ENCODE measurements around the gene RBMS3. TPM values are rescaled to one million over a fixed set of nuclear protein-coding genes. Genes with fewer than 3 reads are reported as not detected.

RBMS3 gene
- total and polyA plus RNA-seq, 4 donors: 4.8 to 117 (median 29.4) TPM

- peaks cover 6 to 29% (median 26%) of the 10 kb centered on the region in 5 donors for H3K4me1 ChIP-seq (ENCODE audit: control insufficient read depth in 5 of 5, insufficient read depth in 5 of 5, low read length in 5 of 5)
- H3K27ac ChIP-seq (ENCODE audit: low read depth in 1 of 2, low read length in 1 of 2): no peak overlapping the region
- H3K27me3 ChIP-seq (ENCODE audit: control insufficient read depth in 3 of 3, insufficient read depth in 3 of 3, low read length in 2 of 3): no peaks in the 10 kb centered on the region
- ATAC-seq (ENCODE audit: insufficient read depth, low FRiP score) (no peak), DNase-seq (no peak)
- WGBS, 2 donors: 85 to 94% methylated on average over 1 of the region's 1 CpG
- H3K36me3 ChIP-seq (ENCODE audit: control insufficient read depth in 4 of 4, insufficient read depth in 4 of 4, low read length in 4 of 4): peaks cover 0 to 5% (median 0%) of the 10 kb centered on the region in 4 donors
- no peaks in the 10 kb centered on the region for H3K9me3 ChIP-seq (ENCODE audit: control insufficient read depth in 4 of 4, insufficient read depth in 3 of 4, low read length in 3 of 4)
- no peak overlapping the region for H3K4me3 ChIP-seq
- TF ChIP-seq, protein P1, sequence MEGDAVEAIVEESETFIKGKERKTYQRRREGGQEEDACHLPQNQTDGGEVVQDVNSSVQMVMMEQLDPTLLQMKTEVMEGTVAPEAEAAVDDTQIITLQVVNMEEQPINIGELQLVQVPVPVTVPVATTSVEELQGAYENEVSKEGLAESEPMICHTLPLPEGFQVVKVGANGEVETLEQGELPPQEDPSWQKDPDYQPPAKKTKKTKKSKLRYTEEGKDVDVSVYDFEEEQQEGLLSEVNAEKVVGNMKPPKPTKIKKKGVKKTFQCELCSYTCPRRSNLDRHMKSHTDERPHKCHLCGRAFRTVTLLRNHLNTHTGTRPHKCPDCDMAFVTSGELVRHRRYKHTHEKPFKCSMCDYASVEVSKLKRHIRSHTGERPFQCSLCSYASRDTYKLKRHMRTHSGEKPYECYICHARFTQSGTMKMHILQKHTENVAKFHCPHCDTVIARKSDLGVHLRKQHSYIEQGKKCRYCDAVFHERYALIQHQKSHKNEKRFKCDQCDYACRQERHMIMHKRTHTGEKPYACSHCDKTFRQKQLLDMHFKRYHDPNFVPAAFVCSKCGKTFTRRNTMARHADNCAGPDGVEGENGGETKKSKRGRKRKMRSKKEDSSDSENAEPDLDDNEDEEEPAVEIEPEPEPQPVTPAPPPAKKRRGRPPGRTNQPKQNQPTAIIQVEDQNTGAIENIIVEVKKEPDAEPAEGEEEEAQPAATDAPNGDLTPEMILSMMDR (IDR thresholded peaks at IDR 0.05; ENCODE audit: control extremely low read depth, extremely low read depth): no peak
- H3K9ac ChIP-seq (ENCODE audit: insufficient read depth in 1 of 2, low read length in 2 of 2): no peak overlapping the region
These were observed 482.2 kb downstream of the RBMS3 start for GRCh38 chr3:29763115-29763514.

DNA sequence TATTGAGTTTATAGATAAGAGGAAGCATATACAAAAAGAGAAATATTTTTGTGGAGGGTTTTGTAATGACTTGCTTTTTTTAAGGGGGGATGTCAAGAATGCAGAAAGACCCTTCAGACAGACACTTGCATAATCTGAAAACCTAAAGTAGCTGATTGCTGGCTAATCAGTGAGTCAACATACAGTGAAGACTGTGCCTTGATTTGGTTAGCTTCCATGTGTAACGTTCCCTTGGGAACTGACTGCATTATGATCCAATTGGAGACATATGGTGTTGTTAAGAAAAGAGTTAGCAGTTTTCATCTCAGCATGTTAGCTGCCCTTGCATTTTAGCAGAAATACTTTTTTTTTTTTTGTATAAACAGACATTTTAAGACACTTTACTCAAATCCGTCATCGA is 483.2 kb downstream of the RBMS3 start:
- ATAC-seq (ENCODE audit: insufficient read depth, low FRiP score) (no peak), DNase-seq (peak; percentile 28 to 79 (median 78))
- H3K27ac ChIP-seq (ENCODE audit: low read depth in 1 of 2, low read length in 1 of 2): no peak overlapping the region
- no peak overlapping the region for H3K9ac ChIP-seq (ENCODE audit: insufficient read depth in 1 of 2, low read length in 2 of 2)
- H3K9me3 ChIP-seq (ENCODE audit: control insufficient read depth in 4 of 4, insufficient read depth in 3 of 4, low read length in 3 of 4): no peaks in the 10 kb centered on the region
- 75 to 80% methylated on average over 3 of the region's 3 CpGs for WGBS, 2 donors
- peaks cover 6 to 23% (median 19%) of the 10 kb centered on the region in 5 donors for H3K4me1 ChIP-seq (ENCODE audit: control insufficient read depth in 5 of 5, insufficient read depth in 5 of 5, low read length in 5 of 5)
- H3K36me3 ChIP-seq (ENCODE audit: control insufficient read depth in 4 of 4, insufficient read depth in 4 of 4, low read length in 4 of 4): peaks cover 0 to 5% (median under 1%) of the 10 kb centered on the region in 4 donors
- TF ChIP-seq, protein P1 (IDR thresholded peaks at IDR 0.05; ENCODE audit: control extremely low read depth, extremely low read depth): no peak
- no peaks in the 10 kb centered on the region for H3K27me3 ChIP-seq (ENCODE audit: control insufficient read depth in 3 of 3, insufficient read depth in 3 of 3, low read length in 2 of 3)
- H3K4me3 ChIP-seq: no peak overlapping the region

GRCh38 chr3:29764603-29765254 is 483.9 kb downstream of the RBMS3 start:
- H3K36me3 ChIP-seq (ENCODE audit: control insufficient read depth in 4 of 4, insufficient read depth in 4 of 4, low read length in 4 of 4): peaks cover 0 to 5% (median under 1%) of the 10 kb centered on the region in 4 donors
- WGBS, 2 donors: 37 to 54% methylated on average over 2 of the region's 2 CpGs
- peaks cover 2 to 16% (median 13%) of the 10 kb centered on the region in 5 donors for H3K4me1 ChIP-seq (ENCODE audit: control insufficient read depth in 5 of 5, insufficient read depth in 5 of 5, low read length in 5 of 5)
- peak overlapping the region in 1 of 2 donors; percentile 24 for H3K9ac ChIP-seq (ENCODE audit: insufficient read depth in 1 of 2, low read length in 2 of 2)
- ATAC-seq (ENCODE audit: insufficient read depth, low FRiP score) (no peak), DNase-seq (peak; percentile 53 to 95 (median 95))
- H3K4me3 ChIP-seq: no peak overlapping the region
- no peaks in the 10 kb centered on the region for H3K9me3 ChIP-seq (ENCODE audit: control insufficient read depth in 4 of 4, insufficient read depth in 3 of 4, low read length in 3 of 4)
- H3K27me3 ChIP-seq (ENCODE audit: control insufficient read depth in 3 of 3, insufficient read depth in 3 of 3, low read length in 2 of 3): no peaks in the 10 kb centered on the region
- H3K27ac ChIP-seq (ENCODE audit: low read depth in 1 of 2, low read length in 1 of 2): no peak overlapping the region
- TF ChIP-seq, protein P1 (IDR thresholded peaks at IDR 0.05; ENCODE audit: control extremely low read depth, extremely low read depth): peak; percentile 38

Measured in lung (tissue), 12 donors.